Stimulated activated CD8-positive, alpha-beta memory T cell treated with anti-CD3 and anti-CD28 coated beads, Interleukin-12 subunit alpha, Interleukin-12 subunit beta, amount 100 ng/mL, for 1 hour (primary cell): ENCODE results near the gene RAB11FIP3.
"Not testable (repeated sequence)": the region's sequence is repeated elsewhere in the genome, so short reads cannot be mapped to it uniquely, and the experiment has no call there.

Source experiments
- DNase-seq: peaks from one replicate; pipeline ENCODE4 v3.0.0-alpha.2; 2020; ENCODE audit warnings: low read depth

The RAB11FIP3 gene

DNA sequence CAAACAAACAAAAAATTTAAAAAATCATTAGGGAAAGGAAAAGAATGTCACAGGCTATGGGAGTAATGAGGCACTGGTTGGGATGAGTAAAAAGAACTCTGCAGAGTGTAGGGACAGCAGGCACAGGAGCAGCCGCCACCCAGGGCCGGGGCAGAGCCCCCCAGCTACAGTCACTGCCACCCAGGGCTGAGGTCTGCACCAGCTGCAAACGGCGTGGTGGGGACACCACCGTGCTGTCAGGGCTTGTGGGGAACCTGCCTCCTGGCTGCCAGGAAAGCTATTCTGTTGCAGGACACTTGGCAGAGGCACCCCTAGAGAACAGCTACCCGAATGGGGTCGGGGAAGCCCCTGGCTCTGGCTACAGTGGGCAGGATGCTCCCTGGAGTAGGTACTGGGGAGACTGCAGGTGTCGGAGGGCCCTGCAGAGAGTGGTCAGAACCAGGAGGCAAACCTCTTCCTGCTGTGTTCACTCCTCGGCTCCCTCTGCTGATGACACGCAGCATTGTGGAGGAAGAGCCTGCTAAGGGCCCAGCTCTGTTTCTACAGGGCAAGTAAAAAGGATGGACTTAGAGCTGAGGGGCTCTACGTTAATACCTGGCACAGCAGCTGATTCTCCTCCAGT is 69.8 kb downstream of the RAB11FIP3 start:
- no peak for DNase-seq

DNA sequence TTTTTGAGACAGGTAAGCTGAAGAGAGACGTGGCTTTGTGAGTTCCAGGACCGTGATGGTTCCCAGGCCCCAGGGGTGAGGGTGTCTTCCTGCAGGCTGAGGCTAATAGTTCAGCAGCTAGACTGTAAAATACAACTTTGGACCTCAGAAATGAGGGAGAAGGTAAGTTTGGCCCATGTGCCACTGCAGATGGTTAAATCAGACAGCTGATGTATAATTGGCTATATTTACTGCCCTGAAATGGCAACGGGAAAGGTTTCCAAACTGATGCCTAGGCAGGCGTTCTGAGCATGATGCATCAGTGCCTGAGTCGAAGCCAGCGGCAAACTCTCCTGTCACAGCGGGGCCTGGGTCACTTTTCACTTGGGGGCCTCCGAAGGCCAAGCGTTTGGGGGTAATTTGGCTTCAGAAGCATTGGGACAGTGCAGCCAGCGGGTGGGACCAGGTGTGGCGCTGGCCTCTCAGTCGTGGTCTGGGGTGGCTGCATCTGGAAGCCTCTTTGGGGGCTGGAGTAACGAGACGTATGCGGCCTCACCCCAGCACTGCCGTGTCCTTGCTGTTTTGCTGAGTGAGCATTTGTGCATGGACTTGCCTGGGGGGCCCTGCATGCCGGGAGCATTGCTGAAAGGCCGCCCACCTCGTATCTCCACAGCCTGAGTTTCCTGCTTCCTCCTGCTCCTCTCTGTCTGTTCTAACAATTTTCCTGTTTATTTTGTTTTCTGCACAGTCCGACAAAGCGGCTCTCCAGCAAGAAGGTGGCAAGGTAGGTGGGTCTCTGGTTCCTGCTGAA is 70.8 kb downstream of the RAB11FIP3 start:
- DNase-seq: no peak

DNA sequence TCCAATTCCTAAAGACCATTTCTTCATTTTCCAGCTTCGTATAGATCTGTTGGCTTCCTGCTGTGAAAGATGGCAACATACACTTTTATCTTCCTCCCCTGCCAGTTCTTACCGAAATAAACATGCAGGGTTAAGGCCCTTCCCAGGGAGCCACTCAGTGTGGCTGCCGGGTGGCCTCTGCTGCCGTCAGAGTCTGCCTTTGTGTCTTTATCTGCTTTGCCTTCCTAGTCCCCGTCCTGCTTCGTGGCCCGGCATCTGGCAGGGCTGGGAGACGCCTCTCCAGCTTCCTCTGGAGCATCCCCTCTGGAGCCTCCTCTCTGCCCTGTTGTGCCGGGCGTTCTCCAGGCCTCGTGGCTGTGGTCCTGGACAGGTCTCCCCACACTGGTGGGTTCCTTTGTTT is 71.8 kb downstream of the RAB11FIP3 start:
- no peak for DNase-seq

- no peak for DNase-seq
Measured at GRCh38 chr16:499924-500323, 74.5 kb downstream of the RAB11FIP3 start.

DNA sequence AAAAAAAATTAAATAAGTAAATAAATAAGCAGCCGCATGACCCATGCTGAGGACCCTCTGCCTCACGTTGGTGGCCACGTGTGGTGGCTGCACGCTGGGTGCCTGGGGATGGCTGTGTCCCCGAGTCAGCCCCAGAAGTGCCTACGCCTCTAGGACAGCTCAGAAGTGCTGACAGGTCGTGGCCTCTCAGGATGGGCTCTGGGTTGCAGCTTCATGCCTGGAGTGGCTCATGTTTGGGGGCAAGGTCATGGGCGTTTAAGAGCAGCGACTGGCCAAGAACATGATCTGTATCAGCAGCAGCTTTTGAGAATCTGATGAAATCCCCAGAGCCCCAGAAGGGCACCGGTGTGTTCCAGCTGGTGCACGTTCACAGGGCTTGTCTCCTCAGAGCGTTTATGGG is 75.3 kb downstream of the RAB11FIP3 start:
- no peak for DNase-seq

- no peak for DNase-seq
Measured at GRCh38 chr16:502179-502943, 76.9 kb downstream of the RAB11FIP3 start.

DNA sequence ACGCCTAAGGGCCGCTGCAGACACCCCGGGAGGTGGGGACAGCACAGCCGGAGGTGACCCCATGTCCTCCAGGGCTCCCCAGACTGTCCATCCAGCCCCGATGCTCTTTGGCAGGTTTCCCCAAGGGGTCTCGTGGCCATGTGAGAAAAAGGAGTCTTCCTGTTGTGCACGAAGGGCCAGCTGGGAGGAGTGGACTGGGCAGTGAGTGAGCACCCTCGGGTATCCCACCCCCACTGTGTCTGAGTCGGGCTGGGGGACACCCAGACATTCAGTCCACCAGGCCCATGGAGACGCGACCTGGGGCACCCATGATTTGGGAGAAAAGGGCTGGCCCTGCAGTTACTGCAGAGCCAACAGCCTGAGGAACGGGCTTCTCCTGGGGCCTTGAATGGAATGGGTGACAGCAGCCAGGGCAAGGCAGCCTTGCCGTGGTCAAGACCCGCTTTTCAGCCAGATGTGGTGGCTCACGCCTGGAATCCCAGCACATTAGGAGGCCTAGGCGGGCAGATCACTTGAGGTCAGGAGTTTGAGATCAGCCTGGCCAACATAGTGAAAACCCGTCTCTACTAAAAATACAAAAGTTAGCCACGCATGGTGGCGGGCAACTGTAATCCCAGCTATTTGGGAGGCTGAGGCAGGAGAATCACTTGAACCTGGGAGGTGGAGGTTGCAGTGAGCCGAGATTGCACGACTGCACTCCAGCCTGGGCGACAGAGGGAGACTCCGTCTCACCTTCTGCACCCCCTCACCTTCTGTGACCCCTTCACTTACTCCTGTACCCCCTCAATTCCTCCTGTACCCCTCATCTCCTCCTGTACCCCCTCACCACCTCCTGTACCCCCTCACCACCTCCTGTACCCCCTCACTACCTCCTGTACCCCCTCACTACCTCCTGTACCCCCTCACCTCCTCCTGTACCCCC is 78.0 kb downstream of the RAB11FIP3 start:
- DNase-seq: no peak

- DNase-seq: no peak
Measured at GRCh38 chr16:505479-506245, 80.2 kb downstream of the RAB11FIP3 start.

DNA sequence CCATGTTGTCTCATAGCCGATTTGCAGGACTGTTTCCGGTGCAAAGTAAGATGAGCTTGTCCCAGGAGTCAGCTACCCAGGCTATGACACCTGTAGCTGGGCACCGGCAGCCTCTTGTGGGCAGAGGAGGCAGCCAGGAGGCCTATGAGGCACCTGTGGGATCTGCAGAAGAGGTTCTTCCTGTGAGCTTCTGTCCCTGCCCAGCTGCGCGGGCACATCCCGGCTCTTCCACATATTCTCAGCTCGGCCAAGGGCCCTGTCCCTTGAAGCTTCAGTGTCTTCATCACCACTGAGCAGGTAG is 80.7 kb downstream of the RAB11FIP3 start:
- no peak for DNase-seq

- not testable (repeated sequence) for DNase-seq
Measured at GRCh38 chr16:507527-507926, 82.1 kb downstream of the RAB11FIP3 start.

- DNase-seq: no peak
Measured at GRCh38 chr16:507996-508395, 82.5 kb downstream of the RAB11FIP3 start.

DNA sequence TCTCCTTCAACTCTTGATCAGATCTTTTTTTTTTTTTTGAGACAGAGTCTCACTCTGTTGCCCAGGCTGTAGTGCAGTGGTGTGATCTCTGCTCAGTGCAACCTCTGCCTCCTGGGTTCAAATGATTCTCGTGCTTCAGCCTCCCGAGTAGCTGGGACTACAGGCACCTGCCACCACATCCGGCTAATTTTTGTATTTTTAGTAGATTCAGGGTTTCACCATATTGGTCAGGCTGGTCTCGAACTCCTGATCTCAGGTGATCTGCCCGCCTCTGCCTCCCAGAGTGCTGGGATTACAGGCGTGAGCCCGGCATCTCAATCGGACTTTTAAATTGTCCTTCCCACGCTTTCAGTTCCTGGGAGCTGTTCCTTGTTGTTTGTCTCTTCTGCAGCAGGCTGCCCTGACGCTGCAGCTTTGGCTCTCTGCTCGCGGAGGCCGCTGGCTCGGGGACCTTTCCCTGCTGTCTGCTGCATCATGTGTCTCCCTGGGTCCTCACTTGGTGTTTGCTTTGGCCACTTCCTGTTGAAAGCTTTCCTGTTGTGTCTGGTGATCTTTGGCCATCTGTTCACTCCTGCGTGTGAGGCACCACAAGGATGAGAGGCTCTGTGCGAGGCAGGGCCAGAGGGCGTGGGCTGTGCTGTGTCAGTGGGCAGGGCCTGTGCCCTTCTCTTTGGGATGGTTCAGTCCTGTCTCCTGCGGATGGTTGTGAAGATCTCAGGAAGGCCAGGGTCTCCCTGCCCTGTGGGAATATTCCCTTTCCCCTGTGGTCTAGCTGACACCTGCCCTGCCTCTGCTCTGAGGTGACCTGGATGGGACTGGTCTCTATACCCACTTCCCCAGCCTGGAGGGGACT is 83.7 kb downstream of the RAB11FIP3 start:
- no peak for DNase-seq

- DNase-seq: no peak
Measured at GRCh38 chr16:510066-510825, 84.8 kb downstream of the RAB11FIP3 start.

DNA sequence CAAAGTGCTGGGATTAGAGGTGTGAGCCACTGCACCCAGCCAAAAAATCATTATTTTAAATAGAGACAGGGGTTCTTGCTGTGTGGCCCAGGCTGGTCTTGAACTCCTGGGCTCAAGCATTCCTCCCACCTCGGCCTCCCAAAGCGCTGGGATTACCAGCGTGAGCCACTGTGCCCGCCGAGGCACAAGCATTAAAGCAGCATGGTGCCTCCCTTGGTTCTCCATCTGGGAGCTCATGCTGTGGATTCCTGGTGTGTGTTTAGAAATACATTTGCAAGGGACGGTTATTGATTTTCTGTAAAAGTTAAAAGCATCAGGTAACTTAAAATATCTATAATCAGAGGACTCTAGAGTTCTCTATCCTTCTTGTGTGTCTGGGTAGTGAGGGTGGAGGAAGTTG is 87.4 kb downstream of the RAB11FIP3 start:
- no peak for DNase-seq

GRCh38 chr16:513950-514349 is 88.5 kb downstream of the RAB11FIP3 start:
- DNase-seq: no peak

GRCh38 chr16:515175-515938 is 89.9 kb downstream of the RAB11FIP3 start:
- no peak for DNase-seq

DNA sequence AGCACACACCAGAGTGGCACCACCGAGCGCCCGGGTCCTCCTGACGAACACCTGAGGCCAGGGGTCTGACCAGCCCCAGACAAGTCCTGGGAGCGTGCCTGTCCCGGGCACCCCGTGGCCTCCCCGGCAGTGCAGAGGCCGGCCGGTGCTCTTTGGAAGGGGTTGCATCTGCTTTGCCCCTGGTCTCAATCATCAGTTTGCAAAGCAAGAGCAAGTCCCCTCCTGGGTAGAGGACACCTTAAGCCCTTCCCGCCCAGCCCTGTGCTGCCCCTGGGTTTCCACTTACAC is 90.4 kb downstream of the RAB11FIP3 start:
- no peak for DNase-seq

DNA sequence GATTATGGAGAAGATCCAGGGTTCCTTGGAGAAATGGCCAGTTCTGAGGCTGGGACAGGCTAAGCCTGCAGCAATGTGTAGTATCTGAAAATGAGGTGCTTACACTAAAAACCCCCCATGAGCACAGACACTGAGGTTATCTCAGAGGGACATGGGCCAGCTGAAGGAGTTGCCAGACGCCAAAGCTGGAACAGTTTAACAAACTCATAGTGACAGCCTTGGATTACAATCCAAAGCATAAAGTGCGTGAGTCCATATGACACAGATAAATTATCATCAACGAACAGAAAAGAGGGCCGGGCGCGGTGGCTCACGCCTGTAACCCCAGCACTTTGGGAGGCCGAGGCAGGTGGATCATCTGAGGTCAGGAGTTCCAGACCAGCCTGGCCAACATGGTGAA is 90.9 kb downstream of the RAB11FIP3 start:
- DNase-seq: no peak

- no peak for DNase-seq
Measured at GRCh38 chr16:518858-519257, 93.4 kb downstream of the RAB11FIP3 start.
